CD4-positive, alpha-beta T cell treated with Interleukin-21 for 1 hour (primary cell): ENCODE results near the gene PLA2G15.
A peak's percentile ranks its signal among the peaks of the same experiment; 100 is the strongest.

ENCODE experiments used
- DNase-seq: peaks from one replicate; pipeline ENCODE4 v3.0.0-alpha.2; 2020

The PLA2G15 gene

DNA sequence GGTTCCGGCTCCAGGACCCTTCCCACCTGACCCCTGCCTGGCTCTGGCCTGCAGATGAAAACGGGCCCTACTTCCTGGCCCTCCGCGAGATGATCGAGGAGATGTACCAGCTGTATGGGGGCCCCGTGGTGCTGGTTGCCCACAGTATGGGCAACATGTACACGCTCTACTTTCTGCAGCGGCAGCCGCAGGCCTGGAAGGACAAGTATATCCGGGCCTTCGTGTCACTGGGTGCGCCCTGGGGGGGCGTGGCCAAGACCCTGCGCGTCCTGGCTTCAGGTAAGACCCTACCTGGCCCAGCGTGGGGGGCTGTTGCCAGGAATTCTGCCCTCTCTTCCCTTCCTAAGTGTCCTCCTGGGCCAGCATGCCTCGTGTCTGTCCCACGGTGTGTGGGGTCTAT, 10.5 kb downstream of the PLA2G15 start:
- DNase-seq, result no peak

- no peak for DNase-seq
Measured at GRCh38 chr16:68257251-68257905, 12.2 kb downstream of the PLA2G15 start.

GRCh38 chr16:68257906-68258800, 13.0 kb downstream of the PLA2G15 start:
- DNase-seq, result no peak

DNA sequence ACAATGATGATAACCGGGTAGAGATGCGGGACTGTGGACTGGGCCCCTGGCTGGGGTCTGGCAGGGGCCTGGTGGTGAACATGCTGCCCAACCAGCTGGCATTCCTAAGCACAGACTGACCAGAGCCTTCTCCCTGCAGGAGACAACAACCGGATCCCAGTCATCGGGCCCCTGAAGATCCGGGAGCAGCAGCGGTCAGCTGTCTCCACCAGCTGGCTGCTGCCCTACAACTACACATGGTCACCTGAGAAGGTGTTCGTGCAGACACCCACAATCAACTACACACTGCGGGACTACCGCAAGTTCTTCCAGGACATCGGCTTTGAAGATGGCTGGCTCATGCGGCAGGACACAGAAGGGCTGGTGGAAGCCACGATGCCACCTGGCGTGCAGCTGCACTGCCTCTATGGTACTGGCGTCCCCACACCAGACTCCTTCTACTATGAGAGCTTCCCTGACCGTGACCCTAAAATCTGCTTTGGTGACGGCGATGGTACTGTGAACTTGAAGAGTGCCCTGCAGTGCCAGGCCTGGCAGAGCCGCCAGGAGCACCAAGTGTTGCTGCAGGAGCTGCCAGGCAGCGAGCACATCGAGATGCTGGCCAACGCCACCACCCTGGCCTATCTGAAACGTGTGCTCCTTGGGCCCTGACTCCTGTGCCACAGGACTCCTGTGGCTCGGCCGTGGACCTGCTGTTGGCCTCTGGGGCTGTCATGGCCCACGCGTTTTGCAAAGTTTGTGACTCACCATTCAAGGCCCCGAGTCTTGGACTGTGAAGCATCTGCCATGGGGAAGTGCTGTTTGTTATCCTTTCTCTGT, 14.0 kb downstream of the PLA2G15 start:
- DNase-seq, result no peak

- no peak for DNase-seq
Measured at GRCh38 chr16:68263559-68264127, 18.5 kb downstream of the PLA2G15 start.

DNA sequence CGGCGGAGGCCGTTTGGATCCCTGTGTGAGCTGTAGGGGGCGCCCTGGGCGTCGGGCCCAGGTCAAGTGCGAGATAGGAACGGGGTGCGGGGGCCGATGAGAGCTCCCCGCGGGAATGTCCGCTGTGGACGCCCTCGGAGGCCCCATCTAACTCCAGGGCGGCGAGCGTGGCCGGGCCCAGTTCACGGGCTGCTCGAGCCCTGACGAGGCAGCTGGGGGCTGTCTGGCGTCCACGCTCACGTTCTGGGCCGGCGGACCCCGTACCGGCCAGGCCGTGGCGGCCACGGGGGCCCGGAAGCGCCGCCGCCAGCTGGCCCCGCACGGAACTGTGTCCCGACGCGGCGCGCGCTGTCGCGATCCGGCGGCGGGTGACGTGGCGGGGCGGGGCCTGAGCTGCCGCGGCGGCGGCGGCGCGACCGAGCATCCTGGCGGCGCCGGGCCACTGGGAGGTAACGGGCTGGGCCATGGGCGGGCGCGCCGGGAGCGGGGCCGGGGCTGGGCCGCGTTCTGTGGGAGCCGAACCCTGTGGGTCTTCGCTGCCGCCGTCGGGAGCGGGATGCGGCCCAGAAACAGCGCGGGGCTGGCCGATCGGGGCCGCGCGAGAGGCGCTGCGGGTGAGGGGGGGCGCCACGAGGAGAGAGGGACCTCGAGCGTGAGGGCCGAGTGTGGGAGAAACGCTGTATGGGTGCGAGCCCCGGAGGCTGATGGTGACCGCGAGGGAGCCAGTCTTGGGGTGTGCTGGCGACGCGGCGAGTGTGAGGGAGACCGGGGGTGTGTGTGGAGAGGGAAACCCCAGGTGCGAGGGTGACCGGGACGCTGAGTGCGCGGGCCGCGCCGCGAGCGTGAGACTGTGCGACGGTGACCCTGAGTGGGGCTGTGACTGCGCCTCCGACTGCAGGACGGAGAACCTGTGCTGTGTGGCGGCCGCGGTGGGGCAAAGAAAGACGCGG, 19.2 kb downstream of the PLA2G15 start, which contains the start of gene SLC7A6:
SLC7A6 (plus strand) TSS at position 399 of the 950 bp plus-strand sequence. CDS start 10,201 bp downstream, outside the sequence.
- peak; percentile 84 for DNase-seq

DNA sequence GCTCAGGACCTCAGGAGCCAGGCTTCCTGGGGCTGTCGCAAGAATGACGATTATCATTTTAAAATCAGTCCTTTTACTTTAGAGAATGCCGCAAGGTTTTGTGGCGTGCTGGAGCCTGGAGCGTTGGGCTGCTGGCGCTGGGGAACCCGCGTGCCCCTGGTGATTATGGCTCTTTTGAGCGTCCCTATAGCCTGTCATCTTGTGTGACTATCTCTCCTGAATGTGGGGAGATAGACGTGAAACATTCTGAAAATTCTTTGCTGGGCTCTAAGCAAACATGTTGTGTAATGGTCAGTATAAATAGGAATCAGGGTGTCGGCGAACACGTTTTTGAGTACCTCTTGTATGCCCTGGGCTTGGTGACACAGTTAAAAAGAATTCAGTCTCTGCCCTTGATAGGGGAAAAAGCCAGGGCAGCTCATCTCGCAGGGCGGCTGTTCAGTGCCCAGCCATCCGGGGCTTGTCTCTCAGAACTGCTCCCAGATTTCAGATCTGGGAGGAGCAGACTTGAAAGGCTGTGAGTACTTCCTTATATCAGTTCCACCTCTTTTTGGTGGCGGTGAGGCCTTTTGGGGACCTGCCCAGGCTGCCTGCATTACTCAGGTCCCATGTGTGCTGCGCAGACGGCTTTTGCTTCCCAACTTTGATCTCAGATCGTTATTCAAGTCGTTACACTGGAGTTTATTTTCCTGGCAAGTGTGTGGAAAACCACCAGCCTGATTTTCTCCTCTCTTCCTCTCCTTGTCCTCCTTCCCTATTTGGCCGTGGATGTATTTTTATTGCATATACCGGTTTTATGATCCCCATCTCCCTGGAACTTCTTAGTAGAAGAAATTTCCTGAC, 20.1 kb downstream of the PLA2G15 start:
- peak; percentile 50 for DNase-seq

DNA sequence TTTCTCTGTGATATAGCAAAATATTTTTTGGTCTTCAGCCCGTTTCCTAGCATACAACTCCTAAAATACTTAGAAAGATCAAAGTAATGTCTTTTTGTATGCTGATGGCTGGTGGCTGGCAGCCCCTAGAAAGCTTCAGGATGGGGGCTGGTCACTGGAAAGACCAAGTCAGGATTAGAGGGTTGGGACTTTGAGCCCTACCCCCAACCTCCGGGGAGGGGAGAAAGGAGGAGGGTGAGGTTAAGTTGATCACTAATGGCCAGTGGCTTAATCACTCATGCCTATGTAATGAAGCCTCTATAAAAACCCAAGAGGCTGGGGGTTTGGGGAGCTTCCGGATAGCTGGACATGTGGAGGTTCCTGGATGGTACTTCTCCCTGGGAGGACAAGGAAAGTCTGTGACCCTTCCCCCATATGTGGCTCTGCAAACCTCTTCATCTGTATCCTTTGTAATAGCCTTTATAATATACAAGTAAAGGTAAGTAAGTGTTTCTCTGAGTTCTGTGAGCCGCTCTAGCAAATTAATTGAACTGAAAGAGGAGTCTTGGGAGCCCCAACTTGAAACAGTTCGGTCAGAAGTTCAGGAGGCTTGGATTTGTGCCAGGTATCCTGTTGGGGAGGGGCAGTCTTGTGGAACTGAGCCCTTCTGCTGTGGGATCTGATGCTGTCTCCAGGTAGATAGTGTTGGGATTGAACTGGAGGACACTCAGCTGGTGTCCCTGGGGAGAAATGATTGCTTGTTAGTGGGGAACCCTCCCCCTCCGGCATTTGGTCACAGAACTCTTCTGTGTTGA, 22.6 kb downstream of the PLA2G15 start:
- no peak for DNase-seq

- DNase-seq, result no peak
Measured at GRCh38 chr16:68269793-68270192, 24.6 kb downstream of the PLA2G15 start.

- DNase-seq, result no peak
Measured at GRCh38 chr16:68270353-68270752, 25.2 kb downstream of the PLA2G15 start.

- peak; percentile 63 for DNase-seq
Measured at GRCh38 chr16:68272507-68273209, 27.5 kb downstream of the PLA2G15 start.

DNA sequence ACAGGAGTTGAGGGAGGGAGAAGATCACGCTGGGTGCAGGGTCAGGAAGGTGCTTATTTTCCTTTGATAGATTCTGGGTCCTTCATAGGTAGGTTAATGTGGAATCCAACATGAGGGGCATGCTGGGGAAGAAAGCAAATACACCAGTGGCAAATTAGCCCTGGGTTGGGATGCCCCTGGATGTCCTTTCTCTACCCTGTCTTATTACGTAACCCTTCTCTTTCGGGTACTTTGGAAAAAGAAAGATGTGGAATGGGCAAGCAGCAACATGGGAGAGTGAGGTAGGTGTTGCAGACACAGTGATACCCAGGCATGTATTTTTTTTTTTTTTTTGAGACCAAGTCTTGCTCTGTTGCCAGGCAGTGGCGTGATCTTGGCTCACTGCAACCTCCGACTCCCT, 28.3 kb downstream of the PLA2G15 start:
- no peak for DNase-seq

GRCh38 chr16:68273896-68274295, 28.7 kb downstream of the PLA2G15 start:
- no peak for DNase-seq

GRCh38 chr16:68274441-68274840, 29.3 kb downstream of the PLA2G15 start:
- DNase-seq, result no peak

GRCh38 chr16:68275611-68276191, 30.5 kb downstream of the PLA2G15 start:
- DNase-seq, result peak; percentile 64

DNA sequence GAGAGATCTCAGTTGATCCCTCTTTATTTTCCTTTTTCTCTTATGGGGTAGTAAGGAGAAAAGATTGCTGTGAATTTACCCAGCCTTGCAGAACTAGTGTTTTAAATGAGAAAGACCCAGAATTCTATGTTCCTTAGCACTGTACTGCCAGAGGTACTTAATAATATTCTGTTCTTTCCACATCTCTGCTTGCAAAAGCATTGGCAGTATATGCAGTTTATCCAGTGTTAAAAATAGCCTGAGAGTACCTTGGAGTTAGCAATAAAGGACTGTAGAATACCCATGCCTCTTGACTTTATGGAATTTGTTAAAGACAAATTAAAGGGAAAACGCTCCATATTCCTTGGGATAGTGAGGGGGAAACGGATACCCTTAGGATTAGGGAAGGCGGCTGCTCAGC, 31.1 kb downstream of the PLA2G15 start:
- DNase-seq, result no peak

DNA sequence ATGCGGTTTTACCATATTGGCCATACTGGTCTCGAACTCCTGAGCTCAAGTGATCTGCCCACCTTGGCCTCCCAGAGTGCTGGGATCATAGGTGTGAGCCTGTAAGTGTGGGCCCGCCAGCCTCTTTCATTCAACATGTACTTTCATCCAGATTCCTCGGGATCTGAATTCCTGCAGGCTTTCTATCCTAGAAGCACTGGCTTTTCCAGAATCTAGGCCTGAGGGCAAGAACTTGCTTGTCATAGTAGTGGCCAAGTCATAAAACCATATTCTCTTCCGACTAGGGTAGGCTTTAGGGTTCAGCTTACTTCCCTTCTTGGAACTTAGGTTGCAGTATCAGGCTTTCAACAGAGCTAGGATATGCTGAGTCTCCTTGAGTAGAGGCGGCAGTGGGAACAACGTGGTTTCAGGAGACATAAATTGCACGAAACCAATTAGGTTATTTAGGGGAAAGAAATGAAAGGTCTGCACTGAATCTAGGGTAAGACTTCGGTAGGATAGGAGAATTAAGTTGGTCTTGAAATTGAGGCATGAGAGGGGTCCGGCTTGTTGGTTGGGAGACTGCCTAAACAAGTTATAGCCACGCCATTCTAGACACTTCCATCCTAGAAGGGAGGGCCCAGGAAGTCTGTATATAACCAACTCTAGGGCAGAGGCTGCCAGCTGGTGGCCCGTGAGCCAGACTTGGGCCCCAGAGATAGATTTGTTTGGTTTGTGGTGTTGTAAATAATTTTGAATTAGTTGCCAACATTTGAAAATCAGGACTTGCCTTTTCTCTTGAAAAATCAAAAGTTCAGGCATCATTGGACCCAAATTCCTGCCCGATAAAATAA, 34.8 kb downstream of the PLA2G15 start:
- no peak for DNase-seq
